Measurements from ENCODE around the gene RBFOX1.

Gene RBFOX1

GRCh38 chr16:7408700-7409365 lies 76.2 kb downstream of the RBFOX1 start:
- no peak for DNase-seq (ENCODE audit: extremely low read depth in 1 of 2, low read depth in 1 of 2)

- no peak for DNase-seq (ENCODE audit: extremely low read depth in 1 of 2, low read depth in 1 of 2)
Observed at GRCh38 chr16:7419441-7419840, 86.8 kb downstream of the RBFOX1 start.

- DNase-seq (ENCODE audit: extremely low read depth in 1 of 2, low read depth in 1 of 2), result no peak
Observed at GRCh38 chr16:7420079-7420478, 87.4 kb downstream of the RBFOX1 start.

GRCh38 chr16:7420843-7421242 lies 88.2 kb downstream of the RBFOX1 start:
- no peak for DNase-seq (ENCODE audit: extremely low read depth in 1 of 2, low read depth in 1 of 2)

- DNase-seq (ENCODE audit: extremely low read depth in 1 of 2, low read depth in 1 of 2), result no peak
Observed at GRCh38 chr16:7421578-7421977, 88.9 kb downstream of the RBFOX1 start.

GRCh38 chr16:7422036-7422888 lies 89.6 kb downstream of the RBFOX1 start:
- DNase-seq (ENCODE audit: extremely low read depth in 1 of 2, low read depth in 1 of 2), result no peak

- no peak for DNase-seq (ENCODE audit: extremely low read depth in 1 of 2, low read depth in 1 of 2)
Observed at GRCh38 chr16:7423434-7424044, 90.9 kb downstream of the RBFOX1 start.

- DNase-seq (ENCODE audit: extremely low read depth in 1 of 2, low read depth in 1 of 2), result no peak
Observed at GRCh38 chr16:7426161-7426560, 93.5 kb downstream of the RBFOX1 start.

GRCh38 chr16:7431723-7432122 lies 99.1 kb downstream of the RBFOX1 start:
- DNase-seq (ENCODE audit: extremely low read depth in 1 of 2, low read depth in 1 of 2), result no peak

- DNase-seq (ENCODE audit: extremely low read depth in 1 of 2, low read depth in 1 of 2), result no peak
Observed at GRCh38 chr16:7436306-7436705, 103.7 kb downstream of the RBFOX1 start.

GRCh38 chr16:7437135-7437804 lies 104.6 kb downstream of the RBFOX1 start:
- DNase-seq (ENCODE audit: extremely low read depth in 1 of 2, low read depth in 1 of 2), result no peak

GRCh38 chr16:7437843-7438242 lies 105.2 kb downstream of the RBFOX1 start:
- no peak for DNase-seq (ENCODE audit: extremely low read depth in 1 of 2, low read depth in 1 of 2)

- no peak for DNase-seq (ENCODE audit: extremely low read depth in 1 of 2, low read depth in 1 of 2)
Observed at GRCh38 chr16:7438601-7439000, 106.0 kb downstream of the RBFOX1 start.

GRCh38 chr16:7439518-7439917 lies 106.9 kb downstream of the RBFOX1 start:
- DNase-seq (ENCODE audit: extremely low read depth in 1 of 2, low read depth in 1 of 2), result no peak

- no peak for DNase-seq (ENCODE audit: extremely low read depth in 1 of 2, low read depth in 1 of 2)
Observed at GRCh38 chr16:7440886-7441400, 108.3 kb downstream of the RBFOX1 start.

GRCh38 chr16:7442050-7442449 lies 109.4 kb downstream of the RBFOX1 start:
- no peak for DNase-seq (ENCODE audit: extremely low read depth in 1 of 2, low read depth in 1 of 2)

GRCh38 chr16:7443142-7443541 lies 110.5 kb downstream of the RBFOX1 start:
- no peak for DNase-seq (ENCODE audit: extremely low read depth in 1 of 2, low read depth in 1 of 2)

GRCh38 chr16:7443648-7444365 lies 111.2 kb downstream of the RBFOX1 start:
- no peak for DNase-seq (ENCODE audit: extremely low read depth in 1 of 2, low read depth in 1 of 2)

GRCh38 chr16:7449306-7449705 lies 116.7 kb downstream of the RBFOX1 start:
- DNase-seq (ENCODE audit: extremely low read depth in 1 of 2, low read depth in 1 of 2), result no peak

GRCh38 chr16:7449808-7450207 lies 117.2 kb downstream of the RBFOX1 start:
- no peak for DNase-seq (ENCODE audit: extremely low read depth in 1 of 2, low read depth in 1 of 2)
